ENCODE results near the gene CYP4V2. TPM values are rescaled to one million over a fixed set of nuclear protein-coding genes. Genes with fewer than 3 reads are reported as not detected.

Gene CYP4V2
- total and polyA plus RNA-seq, 2 donors (not counting 1 experiment from before 2014, with no cell fraction given), result 9.5 to 18.3 TPM

GRCh38 chr4:186202490-186203140, 11.2 kb downstream of the CYP4V2 start:
- POLR2A ChIA-PET, result interaction anchor here (1.2 kb wide), 1 partner anchor 11 kb away, joined by 3 read pairs; the partner anchor contains the start of gene CYP4V2

DNA sequence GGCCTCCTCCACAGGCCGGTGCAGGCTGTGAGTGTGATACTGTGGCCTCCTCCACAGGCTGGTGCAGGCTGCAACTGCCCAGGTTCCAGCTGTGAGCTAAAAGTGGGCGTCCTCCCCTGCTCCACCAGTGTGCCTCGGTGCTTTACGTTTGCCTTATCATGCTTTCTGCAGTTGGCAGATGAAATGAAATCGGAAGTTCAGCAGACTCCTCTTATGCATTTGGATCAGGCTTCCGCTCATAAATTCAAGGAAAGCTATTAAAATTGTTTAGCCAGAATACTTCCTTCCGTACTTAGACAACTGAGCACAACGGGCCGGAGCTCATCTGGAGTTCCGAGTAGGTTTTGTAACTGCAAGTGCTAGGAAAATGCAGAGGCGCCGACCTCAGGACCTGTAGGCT, 12.0 kb downstream of the CYP4V2 start:
- no peaks in the 10 kb centered on the region for H3K79me2 ChIP-seq (ENCODE audit: control insufficient read depth, insufficient read depth, low read length)
- ChIA-PET CTCF (interaction anchor here (2.1 kb wide), 1 partner anchor 11 kb away, joined by 7 read pairs; no protein-coding TSS in a partner anchor), POLR2A (no interaction called here)
- Mint-ChIP-seq H3K4me3 (peak overlapping the region; percentile 83), H3K4me1 (peaks cover 20% of the 10 kb centered on the region), H3K27me3 (no peaks in the 10 kb centered on the region), H3K27ac (peak overlapping the region; percentile 32), H3K9me3 (ENCODE audit: insufficient read depth) (peaks cover 4% of the 10 kb centered on the region)
- DNase-seq, result no peak
- H3K9ac ChIP-seq (ENCODE audit: low read length), result no peak overlapping the region
- no peak for ATAC-seq (ENCODE audit: low read depth)
- whole genome bisulfite sequencing (ENCODE audit: insufficient coverage), result 78% methylated on average over 11 of the region's 12 CpGs
- peak overlapping the region in 1 of 2 donors; percentile 43 for H3K27ac ChIP-seq (ENCODE audit: low read length in 2 of 2)
- no peak overlapping the region for H3K4me2 ChIP-seq (replicated peaks; ENCODE audit: low read depth, low read length, poor library complexity, severe bottlenecking)
- no peaks in the 10 kb centered on the region for H3K36me3 ChIP-seq (replicated peaks in 1 of 2; ENCODE audit: control extremely low read depth in 1 of 2, control insufficient read depth in 1 of 2, extremely low read depth in 1 of 2, insufficient read depth in 2 of 2, low read length in 1 of 2)
- no peak for TF ChIP-seq EZH2 (IDR thresholded peaks at IDR 0.05; ENCODE audit: borderline replicate concordance, insufficient read depth, low read depth, low read length, poor library complexity, severe bottlenecking)
- TF ChIP-seq, protein P1, sequence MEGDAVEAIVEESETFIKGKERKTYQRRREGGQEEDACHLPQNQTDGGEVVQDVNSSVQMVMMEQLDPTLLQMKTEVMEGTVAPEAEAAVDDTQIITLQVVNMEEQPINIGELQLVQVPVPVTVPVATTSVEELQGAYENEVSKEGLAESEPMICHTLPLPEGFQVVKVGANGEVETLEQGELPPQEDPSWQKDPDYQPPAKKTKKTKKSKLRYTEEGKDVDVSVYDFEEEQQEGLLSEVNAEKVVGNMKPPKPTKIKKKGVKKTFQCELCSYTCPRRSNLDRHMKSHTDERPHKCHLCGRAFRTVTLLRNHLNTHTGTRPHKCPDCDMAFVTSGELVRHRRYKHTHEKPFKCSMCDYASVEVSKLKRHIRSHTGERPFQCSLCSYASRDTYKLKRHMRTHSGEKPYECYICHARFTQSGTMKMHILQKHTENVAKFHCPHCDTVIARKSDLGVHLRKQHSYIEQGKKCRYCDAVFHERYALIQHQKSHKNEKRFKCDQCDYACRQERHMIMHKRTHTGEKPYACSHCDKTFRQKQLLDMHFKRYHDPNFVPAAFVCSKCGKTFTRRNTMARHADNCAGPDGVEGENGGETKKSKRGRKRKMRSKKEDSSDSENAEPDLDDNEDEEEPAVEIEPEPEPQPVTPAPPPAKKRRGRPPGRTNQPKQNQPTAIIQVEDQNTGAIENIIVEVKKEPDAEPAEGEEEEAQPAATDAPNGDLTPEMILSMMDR (IDR thresholded peaks at IDR 0.05), result no peak
- H2AFZ ChIP-seq (ENCODE audit: insufficient read depth, low read depth, low read length, poor library complexity, severe bottlenecking), result no peak overlapping the region
- no peaks in the 10 kb centered on the region for H3K27me3 ChIP-seq (replicated peaks in 1 of 4; ENCODE audit: control extremely low read depth in 1 of 4, control insufficient read depth in 3 of 4, insufficient read depth in 4 of 4, low read length in 3 of 4)
- intact Hi-C loops (cut with micrococcal nuclease), result no loop called here
- H3K4me1 ChIP-seq (ENCODE audit: control insufficient read depth in 2 of 2, insufficient read depth in 2 of 2, low read length in 2 of 2), result peaks cover 0 to 4% of the 10 kb centered on the region in 2 donors
- no peak overlapping the region for H3K4me3 ChIP-seq (ENCODE audit: control extremely low read depth in 1 of 5, extremely low read depth in 1 of 5, insufficient read depth in 1 of 5, low read depth in 2 of 5, low read length in 4 of 5)
- H3K9me3 ChIP-seq (ENCODE audit: control extremely low read depth in 1 of 3, control insufficient read depth in 2 of 3, insufficient read depth in 1 of 3, low read length in 2 of 3), result no peaks in the 10 kb centered on the region
- H4K20me1 ChIP-seq (ENCODE audit: control insufficient read depth, insufficient read depth, low read length, poor library complexity, severe bottlenecking), result no peaks in the 10 kb centered on the region

More at GRCh38 chr4:186202490-186203140, 11.2 kb downstream of the CYP4V2 start:
- Histone ChIP-seq H3K36me3 (replicated peaks in 1 of 2; ENCODE audit: control extremely low read depth in 1 of 2, control insufficient read depth in 1 of 2, extremely low read depth in 1 of 2, insufficient read depth in 2 of 2, low read length in 1 of 2) (no peaks in the 10 kb centered on the region), H3K9me3 (ENCODE audit: control extremely low read depth in 1 of 3, control insufficient read depth in 2 of 3, insufficient read depth in 1 of 3, low read length in 2 of 3) (no peaks in the 10 kb centered on the region), H3K4me2 (replicated peaks; ENCODE audit: low read depth, low read length, poor library complexity, severe bottlenecking) (no peak overlapping the region), H4K20me1 (ENCODE audit: control insufficient read depth, insufficient read depth, low read length, poor library complexity, severe bottlenecking) (no peaks in the 10 kb centered on the region), H3K79me2 (ENCODE audit: control insufficient read depth, insufficient read depth, low read length) (no peaks in the 10 kb centered on the region), H3K27ac (ENCODE audit: low read length in 2 of 2) (no peak overlapping the region), H2AFZ (ENCODE audit: insufficient read depth, low read depth, low read length, poor library complexity, severe bottlenecking) (no peak overlapping the region), H3K4me1 (ENCODE audit: control insufficient read depth in 2 of 2, insufficient read depth in 2 of 2, low read length in 2 of 2) (peaks cover 0 to 4% of the 10 kb centered on the region in 2 donors), H3K27me3 (replicated peaks in 1 of 4; ENCODE audit: control extremely low read depth in 1 of 4, control insufficient read depth in 3 of 4, insufficient read depth in 4 of 4, low read length in 3 of 4) (no peaks in the 10 kb centered on the region), H3K9ac (ENCODE audit: low read length) (no peak overlapping the region), H3K4me3 (ENCODE audit: control extremely low read depth in 1 of 5, extremely low read depth in 1 of 5, insufficient read depth in 1 of 5, low read depth in 2 of 5, low read length in 4 of 5) (no peak overlapping the region)
- Mint-ChIP-seq H3K27ac (no peak overlapping the region), H3K9me3 (ENCODE audit: insufficient read depth) (peaks cover 4% of the 10 kb centered on the region), H3K4me1 (peaks cover 20% of the 10 kb centered on the region), H3K4me3 (no peak overlapping the region), H3K27me3 (no peaks in the 10 kb centered on the region)
- WGBS (ENCODE audit: insufficient coverage), result 95% methylated on average over 8 of the region's 8 CpGs
- ATAC-seq (ENCODE audit: low read depth) (no peak), DNase-seq (no peak)
- TF ChIP-seq EZH2 (IDR thresholded peaks at IDR 0.05; ENCODE audit: borderline replicate concordance, insufficient read depth, low read depth, low read length, poor library complexity, severe bottlenecking), result no peak
- TF ChIP-seq, protein P1 (IDR thresholded peaks at IDR 0.05), result no peak
- CTCF ChIA-PET, result interaction anchor here (0.9 to 2.1 kb wide), 3 partner anchors 10 to 70 kb away, joined by 3 to 11 read pairs (median 7); partner anchors contain the start of gene CYP4V2
- intact Hi-C loops (cut with micrococcal nuclease), result no loop called here

Data from B cell (primary cell).